K562 (cell line): ENCODE data around the gene CRELD2. TPM values are rescaled to one million over a fixed set of nuclear protein-coding genes. Genes with fewer than 3 reads are reported as not detected.

ENCODE experiments used
- CHD7 ChIP-seq: fragments of 200-600 bp; sonication (generic); IDR thresholded peaks from one replicate; pipeline ENCODE4 v1.6.1; 2012; ENCODE audit warnings: mild to moderate bottlenecking, low read depth, low read length, inconsistent platforms
- XRCC5 ChIP-seq: fragments of 200-400 bp; formaldehyde crosslinking; IDR thresholded peaks from 2 replicates; pipeline ENCODE4 v1.6.1; 2017; ENCODE audit warnings: low read depth, mild to moderate bottlenecking, low read length
- ZNF217 ChIP-seq: sonication (generic); formaldehyde crosslinking; IDR thresholded peaks from 2 replicates; pipeline ENCODE4 v1.8.0; 2022; ENCODE audit warnings: mild to moderate bottlenecking, missing genetic modification reagents
- polyA plus RNA-seq, 8 experiments: library from polyadenylated mRNA; depleted of rRNA in 4 of 8; stranded (reverse) in 5 of 8; unstranded in 3 of 8; fragments of >200 nt; fragmentation: Nextera tagmentation in 2 of 8; fragmentation: Illumina TruSeq in 1 of 8; extraction: Ambion mirVana in 2 of 8; extraction: Trizol in 1 of 8; gene quantifications; 2 replicates each; pipeline versions ENCODE4 v1.2.1 to v1.2.3, GENCODE V29; 2011 to 2014; ENCODE audit warnings: inconsistent platforms in 1 of 8, missing spikeins in 1 of 8
- total RNA-seq, 7 experiments: library from RNA; depleted of rRNA in 6 of 7; stranded (reverse); fragments of >200 nt in 6 of 7; fragmentation: Illumina TruSeq in 2 of 7; extraction: Trizol in 2 of 7; gene quantifications; 2 replicates each; pipeline versions ENCODE4 v1.2.1 to v1.2.3, GENCODE V29; 2011 to 2021; ENCODE audit warnings: low replicate concordance in 1 of 7

The CRELD2 gene
- total and polyA plus RNA-seq, 9 of the 15 experiments (the other 6 are each of a cell fraction or from before 2014, with no cell fraction given), result 0.96 to 25.3 (median 8.8) TPM

DNA sequence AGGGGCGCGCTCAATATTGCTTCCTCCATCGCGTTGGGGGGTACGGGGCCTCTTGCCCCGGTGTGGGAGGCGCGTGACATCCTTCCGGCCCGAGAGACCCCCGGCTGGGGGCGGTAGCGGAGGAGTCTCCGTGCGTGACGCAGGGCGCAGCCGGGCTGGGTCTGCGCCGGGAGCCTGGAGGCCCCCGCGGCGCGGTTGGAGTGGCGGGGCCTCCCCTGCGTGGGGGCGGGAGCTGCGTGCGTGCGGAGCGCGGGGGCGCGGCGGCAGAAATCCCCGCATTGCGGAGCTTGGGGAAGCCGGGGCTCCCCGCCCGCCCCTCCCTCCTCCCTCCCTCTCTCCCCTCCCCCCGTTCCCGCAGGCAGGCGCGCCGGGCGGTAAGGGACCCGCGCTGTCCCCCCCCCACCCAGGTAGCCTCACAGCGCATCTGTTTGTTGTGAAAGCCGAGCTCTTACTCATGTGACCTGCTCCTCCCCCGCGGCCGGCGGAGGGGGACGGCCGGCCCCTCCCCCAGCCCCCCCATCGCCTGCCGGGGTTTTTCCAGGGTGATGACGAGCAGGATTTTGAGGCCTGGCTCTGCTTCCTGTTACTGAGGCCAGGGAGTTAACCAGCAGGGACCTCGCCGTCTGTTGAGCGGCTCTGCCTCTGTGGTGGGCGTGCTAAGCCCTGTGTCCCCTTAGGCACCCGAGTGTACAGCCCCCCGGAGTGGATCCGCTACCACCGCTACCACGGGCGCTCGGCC is 43.7 kb downstream of the CRELD2 start (continued):
- no peak for TF ChIP-seq CHD7
- TF ChIP-seq ZNF217 (CRISPR knock-in tag), result no peak
- TF ChIP-seq XRCC5, result no peak
